Measurements from ENCODE around the gene CCDC86.

CCDC86 gene

GRCh38 chr11:60868682-60869450 is 27.0 kb downstream of the CCDC86 start:
- no peak for DNase-seq (ENCODE audit: low read depth)

GRCh38 chr11:60869451-60869825 is 27.5 kb downstream of the CCDC86 start:
- no peak for DNase-seq (ENCODE audit: low read depth)

GRCh38 chr11:60870276-60870675 is 28.4 kb downstream of the CCDC86 start:
- no peak for DNase-seq (ENCODE audit: low read depth)

GRCh38 chr11:60870733-60871377 is 28.9 kb downstream of the CCDC86 start:
- DNase-seq (ENCODE audit: low read depth), result no peak

GRCh38 chr11:60871378-60872061 is 29.6 kb downstream of the CCDC86 start:
- no peak for DNase-seq (ENCODE audit: low read depth)

GRCh38 chr11:60872124-60872960 is 30.4 kb downstream of the CCDC86 start:
- DNase-seq (ENCODE audit: low read depth), result no peak

- DNase-seq (ENCODE audit: low read depth), result no peak
These were observed 31.1 kb downstream of the CCDC86 start for GRCh38 chr11:60872961-60873524.

- no peak for DNase-seq (ENCODE audit: low read depth)
These were observed 31.6 kb downstream of the CCDC86 start for GRCh38 chr11:60873533-60873932.

GRCh38 chr11:60874421-60875365 is 32.8 kb downstream of the CCDC86 start:
- no peak for DNase-seq (ENCODE audit: low read depth)

GRCh38 chr11:60875366-60876167 is 33.7 kb downstream of the CCDC86 start:
- no peak for DNase-seq (ENCODE audit: low read depth)

GRCh38 chr11:60876168-60876485 is 34.2 kb downstream of the CCDC86 start:
- no peak for DNase-seq (ENCODE audit: low read depth)

- DNase-seq (ENCODE audit: low read depth), result no peak
These were observed 36.6 kb downstream of the CCDC86 start for GRCh38 chr11:60878245-60879101.

GRCh38 chr11:60879104-60879503 is 37.2 kb downstream of the CCDC86 start:
- no peak for DNase-seq (ENCODE audit: low read depth)

GRCh38 chr11:60879971-60880588 is 38.2 kb downstream of the CCDC86 start:
- DNase-seq (ENCODE audit: low read depth), result no peak

GRCh38 chr11:60880643-60881282 is 38.9 kb downstream of the CCDC86 start:
- DNase-seq (ENCODE audit: low read depth), result no peak

- DNase-seq (ENCODE audit: low read depth), result no peak
These were observed 45.6 kb downstream of the CCDC86 start for GRCh38 chr11:60887556-60887955.

GRCh38 chr11:60889869-60890311 is 48.0 kb downstream of the CCDC86 start:
- DNase-seq (ENCODE audit: low read depth), result no peak

GRCh38 chr11:60890696-60891095 is 48.8 kb downstream of the CCDC86 start:
- DNase-seq (ENCODE audit: low read depth), result no peak
